Nephron (organoid): ENCODE results near the gene KCTD12.

ENCODE experiments used
- H3K27ac Mint-ChIP-seq, 3 experiments: 2 replicates each; pipeline ENCODE4 v1.8.0; 2020; ENCODE audit warnings: mixed read lengths in 3 of 3, mild to moderate bottlenecking in 2 of 3, moderate library complexity in 1 of 3
- H3K27me3 Mint-ChIP-seq: 2 replicates; pipeline ENCODE4 v1.8.0; 2021; ENCODE audit warnings: low read depth, mild to moderate bottlenecking, moderate library complexity, mixed read lengths
- H3K36me3 Mint-ChIP-seq: 2 replicates; pipeline ENCODE4 v1.8.0; 2020; ENCODE audit warnings: low read depth, mixed read lengths
- H3K4me1 Mint-ChIP-seq: 2 replicates; pipeline ENCODE4 v1.8.0; 2020; ENCODE audit warnings: mixed read lengths
- H3K4me3 Mint-ChIP-seq, 3 experiments: 2 replicates each; pipeline ENCODE4 v1.8.0; 2020; ENCODE audit warnings: mild to moderate bottlenecking in 3 of 3, mixed read lengths in 3 of 3, moderate library complexity in 2 of 3
- H3K9me3 Mint-ChIP-seq: 2 replicates; pipeline ENCODE4 v1.8.0; 2020; ENCODE audit warnings: mixed read lengths
- CTCF ChIP-seq, 3 experiments: fragments of 200-600 bp; sonication (generic); IDR thresholded peaks; one replicate each; pipeline ENCODE4 v1.5.0; 2021; ENCODE audit warnings: antibody characterized with exemption in 3 of 3; ENCODE audit not compliant: unreplicated experiment in 3 of 3

Gene KCTD12

GRCh38 chr13:76879203-76879882, 6.9 kb downstream of the KCTD12 start:
- Mint-ChIP-seq H3K27me3 (peaks cover 6% of the 10 kb centered on the region), H3K4me1 (peaks cover 17% of the 10 kb centered on the region), H3K9me3 (no peaks in the 10 kb centered on the region), H3K4me3 (no peak overlapping the region), H3K36me3 (peaks cover 6% of the 10 kb centered on the region), H3K27ac (no peak overlapping the region)
- no peak for TF ChIP-seq CTCF (IDR thresholded peaks at IDR 0.05; ENCODE audit: unreplicated experiment in 3 of 3)

- H3K4me3 Mint-ChIP-seq, result no peak overlapping the region
- H3K9me3 Mint-ChIP-seq, result no peaks in the 10 kb centered on the region
- H3K36me3 Mint-ChIP-seq, result peaks cover 6% of the 10 kb centered on the region
- H3K27ac Mint-ChIP-seq, result no peak overlapping the region
- no peak for TF ChIP-seq CTCF (IDR thresholded peaks at IDR 0.05; ENCODE audit: unreplicated experiment in 3 of 3)
- peaks cover 14% of the 10 kb centered on the region for H3K4me1 Mint-ChIP-seq
- H3K27me3 Mint-ChIP-seq, result peaks cover 1% of the 10 kb centered on the region
Observed at GRCh38 chr13:76878043-76878442, 8.2 kb downstream of the KCTD12 start.

GRCh38 chr13:76875271-76875815, 10.9 kb downstream of the KCTD12 start:
- Mint-ChIP-seq H3K27me3 (peaks cover 4% of the 10 kb centered on the region), H3K4me3 (no peak overlapping the region), H3K4me1 (peaks cover 7% of the 10 kb centered on the region), H3K27ac (peak overlapping the region in 1 of 3 experiments; percentile 60), H3K9me3 (no peaks in the 10 kb centered on the region), H3K36me3 (no peaks in the 10 kb centered on the region)
- no peak for TF ChIP-seq CTCF (IDR thresholded peaks at IDR 0.05; ENCODE audit: unreplicated experiment in 3 of 3)

- H3K9me3 Mint-ChIP-seq, result no peaks in the 10 kb centered on the region
- H3K4me3 Mint-ChIP-seq, result no peak overlapping the region
- H3K27ac Mint-ChIP-seq, result peak overlapping the region in 1 of 3 experiments; percentile 60
- H3K36me3 Mint-ChIP-seq, result no peaks in the 10 kb centered on the region
- TF ChIP-seq CTCF (IDR thresholded peaks at IDR 0.05; ENCODE audit: unreplicated experiment in 3 of 3), result no peak
- peaks cover 7% of the 10 kb centered on the region for H3K4me1 Mint-ChIP-seq
- peaks cover 4% of the 10 kb centered on the region for H3K27me3 Mint-ChIP-seq
Observed at GRCh38 chr13:76874479-76874878, 11.7 kb downstream of the KCTD12 start.

GRCh38 chr13:76873445-76873844, 12.8 kb downstream of the KCTD12 start:
- Mint-ChIP-seq H3K36me3 (no peaks in the 10 kb centered on the region), H3K27me3 (peaks cover 4% of the 10 kb centered on the region), H3K4me1 (peaks cover 10% of the 10 kb centered on the region), H3K27ac (no peak overlapping the region), H3K9me3 (no peaks in the 10 kb centered on the region), H3K4me3 (no peak overlapping the region)
- no peak for TF ChIP-seq CTCF (IDR thresholded peaks at IDR 0.05; ENCODE audit: unreplicated experiment in 3 of 3)

DNA sequence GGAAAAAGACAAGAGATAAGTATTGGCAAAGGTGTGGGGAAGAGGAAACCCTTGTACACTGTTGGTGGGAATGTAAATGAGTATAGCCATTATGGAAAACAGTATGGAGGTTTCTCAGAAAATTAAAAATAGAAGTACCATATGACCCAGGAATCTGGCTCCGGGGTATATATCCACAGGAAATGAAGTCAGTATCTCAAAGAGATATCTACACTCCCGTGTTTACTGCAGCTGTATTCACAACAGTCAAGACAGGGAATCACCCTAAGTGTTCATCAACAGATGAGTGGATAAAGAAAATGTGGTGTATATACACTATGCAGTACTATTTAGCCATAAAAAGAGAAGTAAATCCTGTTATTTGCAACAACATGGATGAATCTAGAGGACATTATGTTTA, 13.5 kb downstream of the KCTD12 start:
- TF ChIP-seq CTCF (IDR thresholded peaks at IDR 0.05; ENCODE audit: unreplicated experiment in 3 of 3), result no peak
- no peaks in the 10 kb centered on the region for H3K9me3 Mint-ChIP-seq

More for the DNA sequence above, 13.5 kb downstream of the KCTD12 start:
- H3K27me3 Mint-ChIP-seq, result peaks cover 4% of the 10 kb centered on the region
- H3K36me3 Mint-ChIP-seq, result no peaks in the 10 kb centered on the region
- no peak overlapping the region for H3K27ac Mint-ChIP-seq
- H3K4me3 Mint-ChIP-seq, result no peak overlapping the region
- H3K4me1 Mint-ChIP-seq, result peaks cover 17% of the 10 kb centered on the region
